ENCODE measurements around the gene HOXC4. TPM values are rescaled to one million over a fixed set of nuclear protein-coding genes. Genes with fewer than 3 reads are reported as not detected.
"Not testable (repeated sequence)": the region's sequence is repeated elsewhere in the genome, so short reads cannot be mapped to it uniquely, and the experiment has no call there.

HOXC4 gene
- total RNA-seq, 2 experiments from 2014 or later, result 0.15 to 0.23 TPM

DNA sequence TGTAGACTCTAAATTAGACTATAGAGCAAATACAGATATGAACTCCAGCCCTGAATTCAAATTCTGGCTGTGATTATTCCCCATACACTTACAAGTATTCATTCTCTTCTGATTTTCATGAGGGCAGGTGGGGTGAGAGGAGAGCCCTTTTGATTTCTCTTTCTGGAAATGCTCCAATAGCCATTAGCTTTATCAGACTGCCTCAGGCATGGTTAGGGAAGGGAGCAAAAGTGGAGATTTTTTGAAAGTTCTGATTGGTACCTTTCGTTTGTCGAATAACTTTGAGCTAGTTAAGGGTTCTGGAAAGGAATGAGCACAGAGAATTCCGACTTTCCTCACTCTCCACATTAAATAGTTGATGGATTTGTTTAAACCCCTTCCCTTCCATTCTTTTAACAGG, 13.0 kb upstream of the HOXC4 start:
- Mint-ChIP-seq H3K27me3 (peaks cover 86% of the 10 kb centered on the region), H3K4me3 (no peak overlapping the region), H3K4me1 (peaks cover 4% of the 10 kb centered on the region), H3K27ac (no peak overlapping the region), H3K9me3 (no peaks in the 10 kb centered on the region), H3K36me3 (ENCODE audit: low read depth) (no peaks in the 10 kb centered on the region)
- DNase-seq, result no peak
- ChIA-PET CTCF (interaction anchor here (1.1 to 2.2 kb wide), 3 partner anchors 9 to 167 kb away, joined by 3 to 7 read pairs (median 4); partner anchors contain the start of gene HOXC5), POLR2A (no interaction called here)

GRCh38 chr12:54041097-54041690, 12.4 kb upstream of the HOXC4 start:
- Mint-ChIP-seq H3K36me3 (ENCODE audit: low read depth) (no peaks in the 10 kb centered on the region), H3K4me1 (peaks cover 4% of the 10 kb centered on the region), H3K27ac (no peak overlapping the region), H3K27me3 (peaks cover 86% of the 10 kb centered on the region), H3K4me3 (no peak overlapping the region), H3K9me3 (no peaks in the 10 kb centered on the region)
- ChIA-PET POLR2A (no interaction called here), CTCF (interaction anchor here (1.1 to 2.2 kb wide), 3 partner anchors 9 to 166 kb away, joined by 3 to 7 read pairs (median 4); partner anchors contain the start of gene HOXC5)
- DNase-seq, result no peak

- H3K36me3 Mint-ChIP-seq (ENCODE audit: low read depth); H3K4me1 Mint-ChIP-seq; H3K27ac Mint-ChIP-seq; H3K9me3 Mint-ChIP-seq; DNase-seq; H3K4me3 Mint-ChIP-seq; POLR2A ChIA-PET: not testable (repeated sequence)
- CTCF ChIA-PET, result interaction anchor here (2.2 kb wide), 1 partner anchor 10 kb away, joined by 7 read pairs; the partner anchor contains the start of gene HOXC5
- H3K27me3 Mint-ChIP-seq, result peaks cover 86% of the 10 kb centered on the region
These were observed 11.6 kb upstream of the HOXC4 start for GRCh38 chr12:54042033-54042432.

DNA sequence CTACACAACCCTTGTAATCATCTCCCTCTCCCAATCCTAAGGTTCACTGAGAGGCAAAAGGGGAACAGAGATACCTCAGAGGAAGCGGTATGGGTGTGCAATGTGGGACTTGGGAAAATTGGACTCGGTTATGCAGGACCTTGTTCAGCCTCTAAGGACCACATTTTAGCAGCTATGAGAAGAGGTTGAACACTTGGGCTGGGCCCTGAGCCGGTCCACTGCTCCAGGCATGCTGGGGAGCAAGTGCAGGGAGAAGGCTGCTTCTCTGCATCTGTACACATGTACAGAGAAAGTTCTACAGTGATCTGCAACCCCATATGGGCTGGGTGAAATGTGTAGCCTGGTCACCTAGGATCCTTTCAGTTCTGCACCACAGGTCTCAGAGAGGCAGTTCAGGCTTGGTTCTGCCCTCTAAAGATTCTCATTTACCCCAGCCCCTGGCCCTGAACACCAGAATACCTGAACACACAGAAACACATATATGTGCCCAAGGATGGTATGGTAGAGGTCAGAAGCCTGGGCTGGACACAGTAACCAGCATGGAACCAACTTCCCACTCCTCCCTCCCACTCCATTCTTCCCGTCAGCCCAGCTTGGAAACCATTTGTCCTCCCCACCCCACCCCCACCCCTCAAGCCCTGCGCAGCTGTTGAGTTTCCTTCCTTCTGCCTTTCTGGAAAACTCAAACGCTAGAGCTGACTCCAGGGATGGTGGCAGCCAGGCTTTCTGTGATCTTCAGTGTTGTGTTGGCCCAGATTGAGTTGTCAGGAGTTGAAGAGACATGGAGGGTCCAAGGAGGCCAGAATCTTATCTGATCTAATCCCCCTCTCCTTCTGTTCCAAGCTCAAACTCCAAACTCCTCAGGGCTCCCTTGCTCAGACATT, 10.4 kb upstream of the HOXC4 start:
- POLR2A ChIA-PET, result no interaction called here
- Mint-ChIP-seq H3K4me1 (peaks cover 8% of the 10 kb centered on the region), H3K4me3 (no peak overlapping the region), H3K27ac (no peak overlapping the region), H3K9me3 (no peaks in the 10 kb centered on the region), H3K27me3 (peaks cover 87% of the 10 kb centered on the region), H3K36me3 (ENCODE audit: low read depth) (no peaks in the 10 kb centered on the region)
- CTCF ChIA-PET, result interaction anchor here (0.5 to 2.4 kb wide), 3 partner anchors 11 to 435 kb away, joined by 3 to 7 read pairs (median 3); partner anchors contain the start of gene HOXC5
- no peak for DNase-seq

DNA sequence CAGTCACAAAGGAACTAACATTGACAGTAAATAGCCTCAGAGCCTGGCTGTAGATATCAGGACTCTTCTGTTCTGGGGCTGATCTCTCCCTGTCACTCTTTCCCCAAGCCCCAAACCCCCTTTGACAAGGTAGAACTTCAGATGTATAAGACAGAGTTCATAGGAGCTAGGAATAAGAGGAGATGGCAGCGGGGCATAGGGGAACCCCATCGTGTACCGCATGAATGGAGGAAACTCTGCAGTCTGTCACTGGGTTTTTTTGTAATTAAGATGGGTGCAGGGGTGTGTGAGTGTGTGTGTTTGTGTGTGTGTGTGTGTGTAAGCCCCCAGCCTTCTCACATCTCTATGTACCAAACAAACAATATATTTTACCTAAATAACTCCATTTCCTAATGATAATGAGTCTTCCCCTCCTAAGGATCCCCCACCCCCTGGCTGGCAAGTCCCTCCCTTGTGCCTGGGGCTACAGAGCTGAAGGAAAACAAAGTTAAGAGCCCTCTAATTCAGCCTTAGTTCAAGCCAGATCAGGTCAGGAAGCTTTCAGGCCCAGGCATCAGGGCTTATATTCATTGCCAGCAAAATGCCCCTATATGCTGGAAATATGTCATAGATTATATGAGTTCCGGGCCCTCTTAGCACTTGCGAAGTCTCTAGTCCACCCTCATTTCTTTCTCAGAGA, 9.1 kb upstream of the HOXC4 start:
- CTCF ChIA-PET, result interaction anchor here (1.1 to 2.4 kb wide), 2 partner anchors 12 to 157 kb away, joined by 3 to 7 read pairs; partner anchors contain the start of gene HOXC5
- Mint-ChIP-seq H3K27ac (no peak overlapping the region), H3K9me3 (no peaks in the 10 kb centered on the region), H3K36me3 (ENCODE audit: low read depth) (no peaks in the 10 kb centered on the region), H3K4me3 (no peak overlapping the region), H3K27me3 (peaks cover 88% of the 10 kb centered on the region), H3K4me1 (peaks cover 8% of the 10 kb centered on the region)
- DNase-seq, result no peak
- POLR2A ChIA-PET, result no interaction called here

DNA sequence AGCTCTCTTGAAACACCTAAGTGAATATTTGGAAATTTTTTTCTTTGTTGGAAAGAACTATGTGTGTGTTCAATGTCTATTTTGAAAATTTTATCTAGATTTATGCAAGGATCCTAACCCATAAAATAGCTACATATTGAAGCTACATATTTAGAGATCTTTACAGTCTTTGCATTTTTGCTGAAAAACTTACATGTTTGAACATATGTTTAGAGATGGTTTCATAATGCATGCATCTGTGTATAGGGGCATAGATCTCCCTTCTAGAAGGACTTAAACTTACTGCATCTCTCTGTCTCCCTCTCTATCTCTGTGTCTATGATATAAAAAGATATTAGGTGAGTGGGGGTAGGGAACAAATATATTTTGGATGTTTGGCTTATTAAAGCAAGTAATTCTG, 8.2 kb upstream of the HOXC4 start:
- no peaks in the 10 kb centered on the region for H3K9me3 Mint-ChIP-seq
- peaks cover 88% of the 10 kb centered on the region for H3K27me3 Mint-ChIP-seq
- H3K27ac Mint-ChIP-seq, result no peak overlapping the region
- peaks cover 14% of the 10 kb centered on the region for H3K4me1 Mint-ChIP-seq
- H3K36me3 Mint-ChIP-seq (ENCODE audit: low read depth), result no peaks in the 10 kb centered on the region
- no peak overlapping the region for H3K4me3 Mint-ChIP-seq
- no peak for DNase-seq
- POLR2A ChIA-PET, result no interaction called here
- CTCF ChIA-PET, result interaction anchor here (0.5 to 2.4 kb wide), 3 partner anchors 13 to 156 kb away, joined by 3 to 7 read pairs (median 3); partner anchors contain the start of gene HOXC5

DNA sequence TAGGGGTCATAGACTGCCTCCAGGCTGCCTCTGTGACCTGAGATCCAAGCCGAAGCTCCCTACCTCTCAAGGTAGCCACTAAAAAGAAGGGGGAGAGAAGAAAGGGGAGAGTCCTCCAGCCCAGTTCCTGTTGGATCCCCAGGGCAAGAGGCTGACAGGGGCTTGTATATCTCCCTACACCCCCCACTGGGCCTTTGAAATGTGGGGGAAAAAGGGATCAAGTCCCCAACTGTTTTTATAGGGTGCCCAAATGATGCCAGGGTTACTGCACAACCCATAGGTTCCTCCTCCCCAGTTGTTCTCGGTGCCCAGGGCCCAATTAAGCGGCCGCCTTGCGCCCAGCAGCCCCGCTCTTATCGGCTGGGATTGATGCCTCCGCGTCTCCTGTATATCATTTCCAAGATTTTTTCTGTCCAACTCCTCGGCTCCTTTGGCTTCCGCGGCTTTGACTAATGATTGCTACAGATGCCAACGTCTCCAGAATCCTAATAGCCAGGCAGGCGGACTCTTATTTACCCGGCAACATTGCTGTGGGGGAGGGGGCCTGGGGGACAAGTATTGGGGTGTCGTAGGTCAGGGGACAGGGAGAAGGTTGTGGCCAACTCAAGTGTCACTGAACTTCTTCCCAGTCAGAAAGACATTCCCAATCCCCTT, 7.6 kb upstream of the HOXC4 start:
- Mint-ChIP-seq H3K27ac (no peak overlapping the region), H3K9me3 (no peaks in the 10 kb centered on the region), H3K36me3 (ENCODE audit: low read depth) (no peaks in the 10 kb centered on the region), H3K4me3 (no peak overlapping the region), H3K4me1 (peaks cover 15% of the 10 kb centered on the region), H3K27me3 (peaks cover 90% of the 10 kb centered on the region)
- POLR2A ChIA-PET, result no interaction called here
- CTCF ChIA-PET, result interaction anchor here (0.5 to 1.1 kb wide), 2 partner anchors 152 to 155 kb away, joined by 3 read pairs; no protein-coding TSS in a partner anchor
- DNase-seq, result no peak

DNA sequence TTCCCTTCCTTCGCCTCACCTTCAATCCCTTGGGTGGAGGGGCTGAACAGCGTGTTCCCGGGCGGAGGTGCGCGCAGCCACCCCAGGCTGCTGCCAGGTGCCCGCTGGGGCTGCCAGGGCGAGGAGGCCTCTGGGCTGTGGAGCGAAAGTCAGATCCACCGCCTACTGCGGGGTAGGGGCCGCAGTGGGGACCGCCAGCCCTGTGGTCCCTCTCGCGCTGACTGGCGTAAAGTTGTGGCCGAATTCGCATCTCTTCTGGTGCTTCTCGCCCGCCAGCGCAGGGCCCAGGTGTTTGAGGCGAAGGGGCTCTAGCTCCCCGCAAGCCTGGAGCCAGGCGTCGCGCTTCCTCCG, 6.9 kb upstream of the HOXC4 start:
- H3K4me1 Mint-ChIP-seq, result peaks cover 16% of the 10 kb centered on the region
- H3K36me3 Mint-ChIP-seq (ENCODE audit: low read depth), result no peaks in the 10 kb centered on the region
- DNase-seq, result no peak
- H3K27me3 Mint-ChIP-seq, result peaks cover 93% of the 10 kb centered on the region
- POLR2A ChIA-PET, result no interaction called here
- CTCF ChIA-PET, result no interaction called here
- no peak overlapping the region for H3K27ac Mint-ChIP-seq
- no peaks in the 10 kb centered on the region for H3K9me3 Mint-ChIP-seq
- no peak overlapping the region for H3K4me3 Mint-ChIP-seq

DNA sequence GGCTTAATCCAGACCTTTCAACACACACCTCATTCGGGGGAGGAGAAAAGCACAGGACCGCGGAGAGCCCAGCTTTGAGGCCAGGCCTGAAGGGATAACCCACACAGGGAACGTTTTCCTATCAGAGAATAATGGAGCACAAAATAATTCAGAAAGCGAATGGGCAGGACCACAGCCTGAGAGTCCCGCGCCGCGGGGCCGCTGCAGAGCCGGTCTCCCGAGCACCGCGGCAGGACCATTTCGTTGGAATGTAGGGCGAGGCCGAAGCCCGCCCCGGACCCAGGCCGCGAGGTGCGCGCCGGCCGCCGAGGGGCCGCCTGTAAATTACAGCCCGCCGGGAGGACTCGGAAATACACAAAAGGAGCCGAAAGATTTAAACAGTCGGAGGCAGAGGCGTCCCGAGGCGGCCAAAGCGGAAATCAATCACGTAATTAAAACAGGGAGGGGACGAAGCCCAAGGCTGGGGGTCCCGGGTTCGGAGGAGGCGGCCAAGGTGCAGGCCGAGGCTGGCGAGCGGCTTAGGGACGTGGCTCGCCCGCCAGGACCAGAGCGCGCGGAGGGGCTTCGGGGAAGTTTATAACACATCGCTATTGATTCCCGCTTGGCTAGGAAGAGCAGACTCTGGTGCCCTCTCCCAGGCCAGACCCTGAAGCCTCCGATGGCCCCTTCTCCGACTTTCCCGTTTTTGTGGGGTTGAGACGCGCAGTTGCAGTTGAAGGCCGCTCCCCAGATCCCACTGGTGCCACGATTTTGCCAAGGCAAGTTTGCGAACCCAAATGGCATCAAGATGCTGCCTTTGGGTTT, 6.3 kb upstream of the HOXC4 start:
- H3K4me3 Mint-ChIP-seq, result no peak overlapping the region
- H3K36me3 Mint-ChIP-seq (ENCODE audit: low read depth), result no peaks in the 10 kb centered on the region
- no peak overlapping the region for H3K27ac Mint-ChIP-seq
- H3K4me1 Mint-ChIP-seq, result peaks cover 18% of the 10 kb centered on the region
- POLR2A ChIA-PET, result no interaction called here
- peaks cover 96% of the 10 kb centered on the region for H3K27me3 Mint-ChIP-seq
- H3K9me3 Mint-ChIP-seq, result no peaks in the 10 kb centered on the region
- CTCF ChIA-PET, result interaction anchor here (0.5 kb wide), 1 partner anchor 152 kb away, joined by 7 read pairs; no protein-coding TSS in a partner anchor
- DNase-seq, result no peak

DNA sequence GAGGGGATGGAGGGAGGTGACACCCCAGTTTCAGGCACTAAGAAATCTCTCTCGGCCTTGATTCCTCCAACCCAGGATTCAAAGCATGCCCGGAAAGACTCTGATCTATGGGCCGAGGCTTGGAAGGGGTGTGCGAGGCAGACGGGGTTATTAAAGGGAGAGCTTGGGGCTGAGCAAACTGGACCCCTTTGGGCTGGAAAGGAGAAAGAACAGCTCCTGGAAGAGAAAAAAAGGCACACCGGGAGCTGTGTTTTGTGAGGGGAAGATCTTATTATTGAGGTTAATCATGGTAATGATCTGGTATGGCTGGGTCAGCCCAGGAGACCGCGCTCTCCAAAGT, 5.7 kb upstream of the HOXC4 start:
- H3K27ac Mint-ChIP-seq, result no peak overlapping the region
- POLR2A ChIA-PET, result no interaction called here

DNA sequence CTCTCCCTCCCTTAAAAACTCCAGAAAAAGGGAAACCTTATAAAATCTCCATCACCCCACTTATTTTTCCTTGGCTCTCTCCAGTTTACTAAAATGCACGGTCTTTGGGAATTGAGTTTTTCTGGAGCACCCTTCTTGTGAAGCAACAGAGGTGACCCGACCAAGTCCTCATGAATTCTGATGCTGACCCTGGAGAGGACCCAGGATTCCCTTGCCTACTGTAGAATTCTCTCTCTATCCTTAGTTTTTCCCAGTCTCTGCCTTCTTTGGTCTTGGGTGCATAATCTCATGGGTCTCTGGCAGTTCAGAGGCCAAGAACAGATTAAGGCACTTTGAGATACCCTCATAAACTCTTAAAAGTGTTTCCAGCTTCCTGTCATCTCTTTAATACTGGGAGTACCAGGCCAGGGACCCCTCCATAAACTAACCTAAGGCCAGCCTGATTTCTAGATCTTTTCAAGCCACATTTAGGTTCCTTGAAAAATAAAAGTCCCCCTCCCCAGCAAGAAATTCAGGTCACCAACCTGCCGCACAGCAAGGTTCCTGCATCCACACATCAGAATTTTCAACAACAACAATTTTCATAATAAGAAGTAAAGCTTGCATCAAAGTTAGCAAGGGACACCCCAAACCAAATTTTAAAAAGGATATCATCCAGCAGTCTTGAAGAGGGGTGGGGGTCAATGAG, 5.1 kb upstream of the HOXC4 start:
- H3K4me3 Mint-ChIP-seq, result no peak overlapping the region
- ChIA-PET POLR2A (interaction anchor here (0.8 kb wide), 1 partner anchor 23 kb away, joined by 3 read pairs; no protein-coding TSS in a partner anchor), CTCF (no interaction called here)
- no peak for DNase-seq
- no peaks in the 10 kb centered on the region for H3K9me3 Mint-ChIP-seq
- H3K4me1 Mint-ChIP-seq, result peaks cover 24% of the 10 kb centered on the region
- peaks cover 97% of the 10 kb centered on the region for H3K27me3 Mint-ChIP-seq
- H3K27ac Mint-ChIP-seq, result no peak overlapping the region
- H3K36me3 Mint-ChIP-seq (ENCODE audit: low read depth), result no peaks in the 10 kb centered on the region

More for the DNA sequence above, 5.7 kb upstream of the HOXC4 start:
- peaks cover 97% of the 10 kb centered on the region for H3K27me3 Mint-ChIP-seq
- H3K9me3 Mint-ChIP-seq, result no peaks in the 10 kb centered on the region
- DNase-seq, result no peak
- peaks cover 20% of the 10 kb centered on the region for H3K4me1 Mint-ChIP-seq
- no peaks in the 10 kb centered on the region for H3K36me3 Mint-ChIP-seq (ENCODE audit: low read depth)
- no peak overlapping the region for H3K4me3 Mint-ChIP-seq
- CTCF ChIA-PET, result no interaction called here

DNA sequence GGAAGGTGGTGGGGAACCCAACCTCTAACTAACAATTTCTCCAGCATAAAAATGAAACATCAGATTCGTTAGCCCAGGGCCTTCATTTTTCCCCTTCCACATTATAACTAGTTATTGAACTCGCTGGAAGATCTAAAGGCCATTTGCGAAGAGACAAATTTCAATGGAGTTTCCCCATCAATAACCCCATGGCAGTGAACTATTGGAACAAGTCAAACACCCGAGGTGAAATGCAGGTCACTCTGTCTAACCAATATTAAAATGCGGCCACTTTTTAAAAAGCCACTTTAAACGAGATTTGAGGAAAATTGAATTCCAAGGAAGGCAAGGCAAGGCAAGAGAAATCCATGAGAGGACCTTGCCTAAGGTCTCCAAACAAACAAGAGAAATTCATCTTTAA, 4.5 kb upstream of the HOXC4 start:
- ChIA-PET POLR2A (interaction anchor here (0.8 kb wide), 1 partner anchor 24 kb away, joined by 3 read pairs; no protein-coding TSS in a partner anchor), CTCF (no interaction called here)
- Mint-ChIP-seq H3K4me3 (no peak overlapping the region), H3K4me1 (peaks cover 21% of the 10 kb centered on the region), H3K36me3 (ENCODE audit: low read depth) (no peaks in the 10 kb centered on the region), H3K9me3 (no peaks in the 10 kb centered on the region), H3K27me3 (peaks cover 97% of the 10 kb centered on the region), H3K27ac (no peak overlapping the region)
- no peak for DNase-seq

Data from activated CD4-positive, alpha-beta memory T cell treated with anti-CD3 and anti-CD28 coated beads, Interleukin-2, amount 10 ng/mL, durations not matched to agents 7 days and 5 days (primary cell).